Measurements from ENCODE around the gene TMEM266.
A peak's percentile ranks its signal among the peaks of the same experiment; 100 is the strongest.

TMEM266 gene

GRCh38 chr15:76184650-76185035, 124.9 kb downstream of the TMEM266 start:
- DNase-seq (ENCODE audit: low read depth): no peak

- peak; percentile 17 for DNase-seq (ENCODE audit: low read depth)
Observed at GRCh38 chr15:76185716-76186115, 125.9 kb downstream of the TMEM266 start.

- DNase-seq (ENCODE audit: low read depth): no peak
Observed at GRCh38 chr15:76187163-76187562, 127.4 kb downstream of the TMEM266 start.

GRCh38 chr15:76189106-76189505, 129.3 kb downstream of the TMEM266 start:
- DNase-seq (ENCODE audit: low read depth): no peak

- peak; percentile 25 for DNase-seq (ENCODE audit: low read depth)
Observed at GRCh38 chr15:76190070-76190564, 130.3 kb downstream of the TMEM266 start.

GRCh38 chr15:76190751-76191538, 131.2 kb downstream of the TMEM266 start:
- DNase-seq (ENCODE audit: low read depth): peak; percentile 35

- DNase-seq (ENCODE audit: low read depth): no peak
Observed at GRCh38 chr15:76191539-76192244, 131.9 kb downstream of the TMEM266 start.

GRCh38 chr15:76192715-76193114, 132.9 kb downstream of the TMEM266 start:
- DNase-seq (ENCODE audit: low read depth): no peak

GRCh38 chr15:76193934-76194333, 134.1 kb downstream of the TMEM266 start:
- no peak for DNase-seq (ENCODE audit: low read depth)

- DNase-seq (ENCODE audit: low read depth): no peak
Observed at GRCh38 chr15:76195506-76196268, 135.9 kb downstream of the TMEM266 start.

- DNase-seq (ENCODE audit: low read depth): peak; percentile 20
Observed at GRCh38 chr15:76196269-76197231, 136.8 kb downstream of the TMEM266 start.

- DNase-seq (ENCODE audit: low read depth): no peak
Observed at GRCh38 chr15:76197703-76198455, 138.1 kb downstream of the TMEM266 start.

- DNase-seq (ENCODE audit: low read depth): no peak
Observed at GRCh38 chr15:76198456-76199105, 138.8 kb downstream of the TMEM266 start.

- no peak for DNase-seq (ENCODE audit: low read depth)
Observed at GRCh38 chr15:76199106-76200082, 139.6 kb downstream of the TMEM266 start.

GRCh38 chr15:76200083-76200465, 140.3 kb downstream of the TMEM266 start:
- DNase-seq (ENCODE audit: low read depth): no peak

- no peak for DNase-seq (ENCODE audit: low read depth)
Observed at GRCh38 chr15:76200641-76201105, 140.9 kb downstream of the TMEM266 start.

- no peak for DNase-seq (ENCODE audit: low read depth)
Observed at GRCh38 chr15:76201536-76202255, 141.9 kb downstream of the TMEM266 start.

Data from CMK (cell line).